HAP-1 (cell line): ENCODE results near the gene RASAL1.

Source experiments
- DNase-seq, 2 experiments: peaks; one replicate each; pipeline ENCODE4 v3.0.0-alpha.2; 2016 to 2020; ENCODE audit warnings: low spot score in 2 of 2
- H3K27me3 ChIP-seq: fragments of 250-450 bp; sonication (Bioruptor Pico); 2 replicates; pipeline ENCODE4 v1.5.1; 2020; ENCODE audit warnings: low read depth, mild to moderate bottlenecking, moderate library complexity
- H3K36me3 ChIP-seq: fragments of 250-450 bp; sonication (Bioruptor Pico); replicated peaks from 2 replicates; pipeline ENCODE4 v1.5.1; 2020; ENCODE audit warnings: mild to moderate bottlenecking
- H3K4me1 ChIP-seq: fragments of 250-450 bp; sonication (Bioruptor Pico); 2 replicates; pipeline ENCODE4 v1.5.1; 2020; ENCODE audit warnings: mild to moderate bottlenecking
- H3K4me3 ChIP-seq: fragments of 250-450 bp; sonication (Bioruptor Pico); 2 replicates; pipeline ENCODE4 v1.5.1; 2020; ENCODE audit warnings: mild to moderate bottlenecking, moderate library complexity
- H3K9me3 ChIP-seq: fragments of 250-450 bp; sonication (Bioruptor Pico); 2 replicates; pipeline ENCODE4 v1.5.1; 2020; ENCODE audit warnings: mild to moderate bottlenecking, moderate library complexity
- in situ Hi-C: fragments of 300-500 bp; cut with MboI; formaldehyde crosslinking; loops from 3 replicates; pipeline ENCODE4 v1.14.3; 2020; ENCODE audit warnings: low sequenced_read_pairs, inconsistent platforms, mixed read lengths

RASAL1 gene

GRCh38 chr12:113087193-113087592 lies 48.4 kb downstream of the RASAL1 start:
- no peaks in the 10 kb centered on the region for H3K4me1 ChIP-seq
- H3K9me3 ChIP-seq = no peaks in the 10 kb centered on the region
- no peaks in the 10 kb centered on the region for H3K36me3 ChIP-seq
- no peak overlapping the region for H3K4me3 ChIP-seq
- in situ Hi-C loops = no loop called here
- H3K27me3 ChIP-seq = peaks cover 8% of the 10 kb centered on the region; the same call in 1 of the 2 replicates
- no peak for DNase-seq

- no peaks in the 10 kb centered on the region for H3K36me3 ChIP-seq
- H3K27me3 ChIP-seq = peaks cover 8% of the 10 kb centered on the region; the same call in 1 of the 2 replicates
- in situ Hi-C loops = no loop called here
- no peak for DNase-seq
- no peaks in the 10 kb centered on the region for H3K9me3 ChIP-seq
- no peaks in the 10 kb centered on the region for H3K4me1 ChIP-seq
- H3K4me3 ChIP-seq = no peak overlapping the region
These were observed 49.1 kb downstream of the RASAL1 start for GRCh38 chr12:113086249-113087164.

- no peak for DNase-seq
- in situ Hi-C loops = no loop called here
- H3K27me3 ChIP-seq = no peaks in the 10 kb centered on the region
- no peaks in the 10 kb centered on the region for H3K4me1 ChIP-seq
- no peak overlapping the region for H3K4me3 ChIP-seq
- H3K36me3 ChIP-seq = no peaks in the 10 kb centered on the region
- no peaks in the 10 kb centered on the region for H3K9me3 ChIP-seq
These were observed 51.6 kb downstream of the RASAL1 start for GRCh38 chr12:113083863-113084435.

GRCh38 chr12:113082486-113083148 lies 52.9 kb downstream of the RASAL1 start:
- H3K27me3 ChIP-seq = no peaks in the 10 kb centered on the region
- H3K4me1 ChIP-seq = no peaks in the 10 kb centered on the region
- H3K36me3 ChIP-seq = no peaks in the 10 kb centered on the region
- no peaks in the 10 kb centered on the region for H3K9me3 ChIP-seq
- DNase-seq = no peak
- in situ Hi-C loops = no loop called here
- H3K4me3 ChIP-seq = no peak overlapping the region

- no peaks in the 10 kb centered on the region for H3K9me3 ChIP-seq
- H3K4me1 ChIP-seq = no peaks in the 10 kb centered on the region
- no peaks in the 10 kb centered on the region for H3K36me3 ChIP-seq
- no peak overlapping the region for H3K4me3 ChIP-seq
- no peaks in the 10 kb centered on the region for H3K27me3 ChIP-seq
- no peak for DNase-seq
- in situ Hi-C loops = no loop called here
These were observed 53.7 kb downstream of the RASAL1 start for GRCh38 chr12:113081873-113082272.

GRCh38 chr12:113077859-113078255 lies 57.7 kb downstream of the RASAL1 start:
- in situ Hi-C loops = no loop called here
- H3K27me3 ChIP-seq = peaks cover 3% of the 10 kb centered on the region; the same call in 1 of the 2 replicates
- H3K9me3 ChIP-seq = no peaks in the 10 kb centered on the region
- H3K36me3 ChIP-seq = no peaks in the 10 kb centered on the region
- DNase-seq = no peak
- no peaks in the 10 kb centered on the region for H3K4me1 ChIP-seq
- H3K4me3 ChIP-seq = no peak overlapping the region

- in situ Hi-C loops = no loop called here
- H3K4me3 ChIP-seq = no peak overlapping the region
- DNase-seq = no peak
These were observed 58.3 kb downstream of the RASAL1 start for GRCh38 chr12:113077057-113077858.

GRCh38 chr12:113075137-113075683 lies 60.4 kb downstream of the RASAL1 start:
- no peak overlapping the region for H3K4me3 ChIP-seq
- H3K36me3 ChIP-seq = no peaks in the 10 kb centered on the region
- in situ Hi-C loops = no loop called here
- H3K27me3 ChIP-seq = peaks cover 3% of the 10 kb centered on the region; the same call in 1 of the 2 replicates
- H3K4me1 ChIP-seq = no peaks in the 10 kb centered on the region
- no peak for DNase-seq
- H3K9me3 ChIP-seq = no peaks in the 10 kb centered on the region

More at GRCh38 chr12:113077057-113077858, 58.3 kb downstream of the RASAL1 start:
- H3K4me1 ChIP-seq = no peaks in the 10 kb centered on the region
- no peaks in the 10 kb centered on the region for H3K9me3 ChIP-seq
- H3K27me3 ChIP-seq = peaks cover 3% of the 10 kb centered on the region; the same call in 1 of the 2 replicates
- no peaks in the 10 kb centered on the region for H3K36me3 ChIP-seq

GRCh38 chr12:113073586-113073985 lies 62.0 kb downstream of the RASAL1 start:
- Histone ChIP-seq H3K27me3 (peaks cover 3% of the 10 kb centered on the region; the same call in 1 of the 2 replicates), H3K4me3 (no peak overlapping the region), H3K9me3 (no peaks in the 10 kb centered on the region), H3K4me1 (no peaks in the 10 kb centered on the region), H3K36me3 (no peaks in the 10 kb centered on the region)
- in situ Hi-C loops = no loop called here
- DNase-seq = no peak

GRCh38 chr12:113072136-113072535 lies 63.4 kb downstream of the RASAL1 start:
- no peak for DNase-seq
- Histone ChIP-seq H3K9me3 (no peaks in the 10 kb centered on the region), H3K27me3 (peaks cover 3% of the 10 kb centered on the region; the same call in 1 of the 2 replicates), H3K4me1 (no peaks in the 10 kb centered on the region), H3K36me3 (no peaks in the 10 kb centered on the region), H3K4me3 (no peak overlapping the region)
- in situ Hi-C loops = no loop called here

- H3K9me3 ChIP-seq = no peaks in the 10 kb centered on the region
- in situ Hi-C loops = no loop called here
- H3K36me3 ChIP-seq = no peaks in the 10 kb centered on the region
- H3K27me3 ChIP-seq = peaks cover 3% of the 10 kb centered on the region; the same call in 1 of the 2 replicates
- no peak overlapping the region for H3K4me3 ChIP-seq
- no peak for DNase-seq
- H3K4me1 ChIP-seq = no peaks in the 10 kb centered on the region
These were observed 64.1 kb downstream of the RASAL1 start for GRCh38 chr12:113071135-113072112.
